ENCODE data around the gene FHIP1A. TPM values are rescaled to one million over a fixed set of nuclear protein-coding genes. Genes with fewer than 3 reads are reported as not detected.

The FHIP1A gene
- total RNA-seq, 1 donor from 2014 or later = 0.10 TPM

DNA sequence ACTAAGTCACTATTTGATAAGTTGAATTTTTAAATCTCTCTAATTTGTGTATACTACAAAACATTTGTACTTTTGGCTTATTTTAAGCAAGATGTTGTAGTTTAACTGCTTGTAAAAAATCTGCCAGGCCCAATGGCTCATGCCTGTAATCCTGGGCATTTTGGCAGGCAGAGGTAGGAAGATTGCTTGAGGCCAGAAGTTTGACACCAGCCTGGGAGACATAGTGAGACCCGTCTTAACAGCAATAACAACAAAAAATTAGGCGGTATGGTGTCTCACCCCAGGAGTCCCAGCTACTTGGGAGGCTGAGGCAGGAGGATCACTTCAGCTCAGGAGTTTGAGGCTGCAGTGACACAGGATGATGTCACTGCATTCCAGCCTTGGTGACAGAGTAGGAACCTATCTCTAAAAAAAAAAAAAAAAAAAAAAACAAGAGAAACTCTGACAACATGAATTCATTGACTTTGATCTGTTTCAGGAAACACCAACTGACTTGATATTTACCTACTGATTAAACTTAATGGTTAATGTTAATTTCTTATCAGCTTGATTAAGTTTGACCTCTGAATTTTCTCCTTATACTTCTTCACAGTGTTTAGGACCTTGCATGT, 8.9 kb downstream of the FHIP1A start:
- no peak for DNase-seq (ENCODE audit: low spot score)

GRCh38 chr4:151418385-151418784, 9.4 kb downstream of the FHIP1A start:
- DNase-seq (ENCODE audit: low spot score) = no peak

DNA sequence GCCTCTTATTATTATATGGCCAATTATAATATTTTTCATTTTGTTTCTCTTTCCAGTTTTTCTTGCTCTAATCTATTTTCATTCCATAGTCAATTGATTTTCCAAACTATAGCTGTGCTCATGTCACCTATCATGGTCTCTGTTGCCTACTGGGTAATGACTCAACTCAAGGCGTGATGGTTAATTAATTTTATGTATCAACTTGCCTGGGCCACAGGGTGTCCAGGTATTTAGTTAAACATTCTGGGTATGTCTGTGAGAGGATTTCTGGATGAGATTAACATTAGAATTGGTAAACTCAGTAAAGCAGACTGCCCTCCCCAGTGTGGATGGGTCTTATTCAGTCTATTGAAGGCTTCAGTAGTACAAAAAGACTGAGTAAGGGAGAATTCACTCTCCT, 9.9 kb downstream of the FHIP1A start:
- no peak for DNase-seq (ENCODE audit: low spot score)

DNA sequence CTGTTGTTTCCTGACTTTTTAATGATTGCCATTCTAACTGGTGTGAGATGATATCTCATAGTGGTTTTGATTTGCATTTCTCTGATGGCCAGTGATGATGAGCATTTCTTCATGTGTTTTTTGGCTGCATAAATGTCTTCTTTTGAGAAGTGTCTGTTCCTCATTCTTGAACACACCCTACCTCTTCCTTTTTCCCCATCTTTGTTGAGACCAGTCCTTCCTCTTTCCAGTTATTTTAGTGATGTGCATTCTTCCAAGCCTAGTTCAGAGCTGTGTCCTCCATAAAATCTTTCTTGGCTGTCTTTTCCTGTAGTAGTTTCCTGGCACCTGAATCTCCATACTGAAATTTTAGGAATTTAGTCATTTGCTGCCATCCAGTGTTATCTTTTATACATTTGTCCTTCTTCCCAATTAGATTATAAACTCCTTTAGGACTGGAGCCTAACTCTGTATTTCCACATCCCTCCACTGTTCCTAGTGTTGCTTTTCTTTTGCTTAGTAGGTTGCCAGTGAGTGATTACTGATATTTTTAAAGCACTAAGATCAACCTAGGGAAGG, 11.4 kb downstream of the FHIP1A start:
- no peak for DNase-seq (ENCODE audit: low spot score)

DNA sequence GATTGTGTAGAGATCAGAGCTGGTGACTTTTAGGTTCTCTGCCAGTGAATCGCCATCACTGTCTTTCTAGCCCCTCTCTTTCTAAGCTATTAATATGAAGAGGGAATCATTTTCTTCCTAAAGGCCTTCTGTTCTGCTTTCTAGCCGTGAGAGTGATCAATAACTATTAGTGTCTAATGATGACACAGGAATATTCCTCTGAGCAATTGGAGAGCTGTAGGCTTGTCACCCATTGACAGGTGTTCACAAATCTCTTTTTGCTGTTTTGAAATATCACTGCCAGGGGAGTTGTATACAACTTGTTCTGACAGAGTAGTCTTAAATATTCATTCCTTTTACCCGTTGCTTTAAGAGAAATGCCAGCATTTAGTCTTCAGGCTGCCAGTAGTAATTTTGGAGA, 13.9 kb downstream of the FHIP1A start:
- no peak for DNase-seq (ENCODE audit: low spot score)

DNA sequence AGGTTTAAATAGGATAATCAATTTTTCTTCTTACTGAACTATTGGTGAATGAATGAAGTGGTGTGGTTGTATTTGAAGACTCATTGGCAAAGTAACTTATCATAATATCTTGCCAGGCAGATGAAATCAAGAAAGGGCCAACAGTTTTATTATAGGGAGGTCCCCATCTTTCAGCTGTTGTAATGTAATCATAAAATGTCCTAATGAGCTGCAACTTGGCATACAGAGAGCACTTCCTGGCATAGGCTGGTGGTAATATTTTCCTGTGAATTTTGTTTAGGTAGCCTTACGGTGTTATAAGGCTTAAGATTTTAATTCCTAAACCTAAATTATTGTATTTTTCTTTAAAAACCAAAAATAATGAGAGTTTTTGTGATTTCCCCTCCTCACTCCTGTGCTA, 17.5 kb downstream of the FHIP1A start:
- DNase-seq (ENCODE audit: low spot score) = no peak

DNA sequence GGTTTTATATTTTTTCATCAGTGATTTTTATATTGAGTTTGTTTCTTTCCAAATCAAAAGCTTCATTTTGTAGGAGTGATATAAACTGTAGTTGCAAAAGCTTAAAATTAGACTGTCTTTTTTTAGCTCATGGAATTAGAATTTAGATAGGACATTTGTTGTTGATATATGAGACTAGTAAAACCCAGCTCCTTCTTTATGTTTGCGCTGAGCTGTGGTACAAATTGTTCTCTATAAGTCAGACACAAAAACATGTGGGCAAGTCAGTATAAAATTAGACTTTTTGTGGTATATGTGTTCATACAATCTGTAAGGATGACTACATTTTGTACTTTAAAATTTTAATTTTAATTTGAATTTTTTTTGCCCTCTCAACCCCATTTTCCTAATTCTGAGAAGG, 18.3 kb downstream of the FHIP1A start:
- DNase-seq (ENCODE audit: low spot score) = no peak

GRCh38 chr4:151428346-151428745, 19.4 kb downstream of the FHIP1A start:
- no peak for DNase-seq (ENCODE audit: low spot score)

GRCh38 chr4:151429957-151430570, 21.1 kb downstream of the FHIP1A start:
- no peak for DNase-seq (ENCODE audit: low spot score)

GRCh38 chr4:151430740-151431457, 21.9 kb downstream of the FHIP1A start:
- DNase-seq (ENCODE audit: low spot score) = no peak

DNA sequence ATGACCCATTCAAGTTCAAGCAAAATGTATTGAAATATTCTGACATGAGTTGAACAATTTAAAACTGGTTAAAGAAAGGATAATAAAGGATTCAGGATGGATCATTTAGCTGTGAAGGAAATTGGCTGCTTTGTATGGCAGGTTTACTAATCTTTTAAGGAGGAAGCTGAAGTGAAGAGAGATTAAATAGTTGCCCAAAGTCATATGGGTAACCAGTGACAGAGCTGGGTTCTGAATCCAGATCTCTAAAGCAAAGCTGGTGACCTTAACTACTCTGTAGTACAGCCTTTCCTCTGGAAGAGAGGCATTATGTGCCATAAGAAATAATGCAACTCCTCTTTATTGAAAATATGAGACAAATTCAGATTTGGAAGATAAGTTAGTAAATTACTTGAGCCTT, 22.8 kb downstream of the FHIP1A start:
- no peak for DNase-seq (ENCODE audit: low spot score)

DNA sequence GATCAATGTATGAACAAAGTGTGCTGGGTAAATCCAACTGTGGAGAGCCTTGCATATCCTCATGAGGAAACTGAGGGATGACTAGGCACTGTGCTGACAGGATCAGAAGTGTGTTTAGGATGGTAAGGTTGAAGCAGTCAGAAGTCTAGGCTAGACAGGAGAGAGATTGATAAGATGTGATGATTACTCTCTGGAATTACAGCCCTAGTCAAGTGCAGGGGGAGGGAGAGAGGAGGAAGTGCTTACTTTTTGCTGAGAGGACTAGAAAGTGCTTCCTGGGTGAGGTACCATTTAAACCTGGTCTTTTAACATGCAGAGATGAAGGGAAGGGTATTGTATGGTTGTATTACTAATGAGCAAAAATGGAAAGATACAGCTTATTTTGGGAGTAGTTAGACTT, 23.7 kb downstream of the FHIP1A start:
- no peak for DNase-seq (ENCODE audit: low spot score)

- DNase-seq (ENCODE audit: low spot score) = no peak
These were observed 25.3 kb downstream of the FHIP1A start for GRCh38 chr4:151434183-151434860.

DNA sequence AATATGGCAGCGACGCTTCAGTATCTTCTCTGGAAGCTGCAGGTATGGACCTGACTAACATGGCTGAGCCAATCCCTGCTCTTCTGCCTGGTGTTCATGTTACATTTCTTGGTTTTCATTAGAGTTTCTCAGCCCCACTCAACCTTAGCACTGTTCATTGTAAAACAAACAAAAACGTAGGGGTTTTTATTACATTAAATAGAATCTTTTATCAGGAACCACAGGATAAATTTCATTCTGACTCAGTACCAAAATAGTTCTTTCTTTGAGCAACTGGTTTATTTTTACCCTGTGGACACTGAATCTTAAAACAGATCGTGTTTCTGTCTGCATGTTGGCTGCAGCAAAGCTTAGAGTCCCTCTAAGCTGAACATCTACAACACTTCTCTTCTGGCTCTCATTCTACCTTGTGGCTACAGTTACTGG, 27.1 kb downstream of the FHIP1A start:
- no peak for DNase-seq (ENCODE audit: low spot score)

- DNase-seq (ENCODE audit: low spot score) = no peak
These were observed 28.5 kb downstream of the FHIP1A start for GRCh38 chr4:151437505-151437904.

DNA sequence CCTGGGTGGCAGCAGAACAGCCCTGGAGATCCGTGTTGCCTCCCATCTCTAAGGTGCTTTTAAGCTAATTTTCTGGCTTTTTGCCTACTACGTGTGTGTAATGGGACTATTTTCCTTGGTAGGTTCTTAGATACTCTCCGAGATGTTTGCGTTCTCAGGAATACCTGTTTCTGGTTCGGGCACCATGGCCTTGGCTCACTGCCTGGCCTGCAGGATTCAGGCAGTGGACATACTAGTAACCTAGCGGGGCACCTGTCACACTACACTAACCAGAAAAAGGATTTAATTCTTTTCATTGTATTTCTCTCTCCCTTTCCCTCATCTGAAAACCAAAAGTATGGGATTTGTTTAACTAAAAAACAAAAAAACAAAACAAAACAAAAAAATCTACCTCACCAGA, 29.2 kb downstream of the FHIP1A start:
- no peak for DNase-seq (ENCODE audit: low spot score)

DNA sequence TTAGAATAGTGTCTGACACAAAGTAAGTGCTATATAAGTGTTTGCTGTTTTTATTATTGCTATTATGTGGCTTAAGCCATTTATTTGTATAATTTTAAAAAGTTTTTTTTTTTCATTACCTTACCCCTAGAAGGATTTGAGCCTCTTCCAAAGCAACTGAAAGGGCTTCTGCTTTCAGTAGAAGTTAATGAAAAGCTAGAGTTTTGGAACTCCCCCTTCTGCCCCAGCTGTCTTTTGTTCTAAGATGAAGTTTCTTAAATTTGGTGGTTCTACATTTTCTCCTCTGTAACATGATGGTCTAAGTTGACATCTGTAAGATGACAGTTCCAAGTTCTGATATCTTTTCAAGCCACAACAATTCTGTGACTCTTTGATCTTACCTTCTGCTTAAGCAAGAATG, 30.3 kb downstream of the FHIP1A start:
- no peak for DNase-seq (ENCODE audit: low spot score)

DNA sequence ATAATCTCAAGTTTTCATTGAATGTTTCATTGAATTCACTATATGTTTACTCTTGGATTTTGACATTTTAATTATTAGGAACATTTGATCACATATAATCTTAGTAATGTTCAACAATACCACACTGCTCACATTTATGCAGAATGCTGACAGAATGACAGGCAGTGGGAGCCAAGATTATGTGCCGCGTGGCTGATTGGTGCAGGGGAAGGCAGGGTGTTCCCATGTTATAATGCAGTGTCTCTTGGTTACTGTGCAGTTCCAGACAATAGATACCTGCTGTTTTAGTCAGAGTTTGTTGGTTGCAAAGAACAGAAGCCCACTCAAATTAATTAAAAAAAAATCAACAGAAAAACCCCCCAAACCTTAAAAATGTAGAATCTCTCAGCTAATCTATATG, 33.0 kb downstream of the FHIP1A start:
- DNase-seq (ENCODE audit: low spot score) = no peak

DNA sequence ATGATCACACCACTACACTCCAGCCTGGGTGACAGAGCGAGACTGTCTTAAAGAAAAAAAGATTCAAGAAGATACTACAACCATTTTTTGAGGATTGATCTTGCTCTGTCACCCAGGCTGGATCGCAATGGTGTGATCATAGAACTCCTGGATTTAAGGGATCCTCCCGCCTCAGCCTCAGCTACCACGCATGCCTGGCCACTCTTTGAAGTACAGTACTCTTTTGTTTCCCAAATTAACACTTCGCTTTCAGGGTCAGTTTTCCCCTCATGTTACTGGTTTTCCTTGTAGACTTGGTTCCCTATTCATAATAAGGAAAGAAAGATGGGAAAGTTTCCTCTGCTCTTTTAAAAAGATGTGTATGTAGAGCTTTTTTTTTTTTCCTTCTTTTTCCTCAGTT, 34.3 kb downstream of the FHIP1A start:
- DNase-seq (ENCODE audit: low spot score) = no peak

- no peak for DNase-seq (ENCODE audit: low spot score)
These were observed 34.8 kb downstream of the FHIP1A start for GRCh38 chr4:151443752-151444151.

- DNase-seq (ENCODE audit: low spot score) = no peak
These were observed 37.2 kb downstream of the FHIP1A start for GRCh38 chr4:151446208-151446607.

DNA sequence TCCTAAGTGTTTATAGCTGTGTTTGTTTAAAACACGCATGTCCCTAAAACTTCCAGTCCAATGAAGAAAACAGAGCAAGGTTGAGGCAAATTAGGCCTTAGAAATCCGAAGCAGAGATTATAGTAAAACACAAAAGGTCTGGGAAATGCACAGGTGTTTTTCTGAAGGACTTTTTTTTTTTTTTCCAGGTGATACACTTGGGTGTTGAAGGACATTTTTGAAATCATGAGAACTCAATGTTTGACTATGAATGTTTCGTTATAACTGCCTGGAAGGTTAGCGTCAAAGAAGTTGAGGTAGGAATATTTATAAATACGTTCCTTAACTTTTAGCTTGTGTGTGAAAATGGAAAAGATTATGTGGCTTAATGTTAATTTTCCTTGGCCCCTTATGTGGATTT, 45.5 kb downstream of the FHIP1A start:
- no peak for DNase-seq (ENCODE audit: low spot score)

Measured in mesenteric fat pad (tissue), 1 donor.